GM11168 (cell line): ENCODE measurements around the gene AIG1.

Experiments used
- in situ Hi-C: fragments of 300-500 bp; cut with MboI; formaldehyde crosslinking; loops from one replicate; pipeline ENCODE4 v1.12.0; 2022; ENCODE audit warnings: low sequenced_read_pairs; ENCODE audit not compliant: unreplicated experiment

The AIG1 gene

GRCh38 chr6:143390278-143390677 lies 329.6 kb downstream of the AIG1 start:
- in situ Hi-C loops = no loop called here
